ENCODE data around the gene IMPA2. TPM values are rescaled to one million over a fixed set of nuclear protein-coding genes. Genes with fewer than 3 reads are reported as not detected.

IMPA2 gene
- total and polyA plus RNA-seq, 10 of the 15 experiments (the other 5 are each of a cell fraction or from before 2014, with no cell fraction given) = 0.24 to 21.0 (median 11.4) TPM

DNA sequence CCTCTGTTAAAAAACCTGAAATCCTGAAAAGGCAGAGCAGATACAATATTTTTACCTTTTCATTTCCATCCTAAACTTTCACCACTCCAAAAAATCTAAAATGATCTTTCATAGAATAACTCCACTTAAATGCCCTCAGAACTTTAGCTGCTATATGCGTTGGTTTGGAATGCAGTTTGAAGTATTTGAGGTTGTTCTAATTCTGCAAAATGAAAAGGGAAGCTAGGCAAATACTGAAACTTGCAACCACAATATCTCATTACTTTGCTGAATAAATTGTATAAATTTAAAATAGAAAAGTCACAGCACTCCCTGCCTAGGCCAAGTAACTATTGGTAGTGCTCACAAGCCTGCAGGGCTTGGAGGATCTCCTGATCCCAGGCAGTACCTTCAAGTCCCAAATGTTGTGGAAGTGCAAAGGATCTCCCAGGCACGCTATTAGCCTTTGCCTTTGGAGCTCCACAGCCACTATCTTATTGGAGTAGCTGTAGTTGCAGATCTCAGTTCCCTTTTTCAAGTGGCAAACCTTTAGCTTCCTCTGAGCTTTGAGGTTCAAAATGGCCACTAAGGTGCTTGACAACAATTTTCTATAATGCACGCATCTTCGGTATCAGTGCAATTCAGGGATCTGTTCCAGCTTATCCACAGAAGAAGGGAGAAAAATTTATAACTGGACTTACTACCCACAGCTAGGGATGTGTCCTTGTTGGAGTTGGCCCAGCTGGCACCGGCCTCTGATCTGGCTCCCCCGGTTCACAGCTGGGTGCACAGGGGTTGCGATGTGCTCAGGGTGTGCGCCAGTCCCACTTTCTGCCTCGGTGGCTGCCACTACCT is 68.9 kb downstream of the IMPA2 start (continued):
- TF ChIP-seq, protein P1, sequence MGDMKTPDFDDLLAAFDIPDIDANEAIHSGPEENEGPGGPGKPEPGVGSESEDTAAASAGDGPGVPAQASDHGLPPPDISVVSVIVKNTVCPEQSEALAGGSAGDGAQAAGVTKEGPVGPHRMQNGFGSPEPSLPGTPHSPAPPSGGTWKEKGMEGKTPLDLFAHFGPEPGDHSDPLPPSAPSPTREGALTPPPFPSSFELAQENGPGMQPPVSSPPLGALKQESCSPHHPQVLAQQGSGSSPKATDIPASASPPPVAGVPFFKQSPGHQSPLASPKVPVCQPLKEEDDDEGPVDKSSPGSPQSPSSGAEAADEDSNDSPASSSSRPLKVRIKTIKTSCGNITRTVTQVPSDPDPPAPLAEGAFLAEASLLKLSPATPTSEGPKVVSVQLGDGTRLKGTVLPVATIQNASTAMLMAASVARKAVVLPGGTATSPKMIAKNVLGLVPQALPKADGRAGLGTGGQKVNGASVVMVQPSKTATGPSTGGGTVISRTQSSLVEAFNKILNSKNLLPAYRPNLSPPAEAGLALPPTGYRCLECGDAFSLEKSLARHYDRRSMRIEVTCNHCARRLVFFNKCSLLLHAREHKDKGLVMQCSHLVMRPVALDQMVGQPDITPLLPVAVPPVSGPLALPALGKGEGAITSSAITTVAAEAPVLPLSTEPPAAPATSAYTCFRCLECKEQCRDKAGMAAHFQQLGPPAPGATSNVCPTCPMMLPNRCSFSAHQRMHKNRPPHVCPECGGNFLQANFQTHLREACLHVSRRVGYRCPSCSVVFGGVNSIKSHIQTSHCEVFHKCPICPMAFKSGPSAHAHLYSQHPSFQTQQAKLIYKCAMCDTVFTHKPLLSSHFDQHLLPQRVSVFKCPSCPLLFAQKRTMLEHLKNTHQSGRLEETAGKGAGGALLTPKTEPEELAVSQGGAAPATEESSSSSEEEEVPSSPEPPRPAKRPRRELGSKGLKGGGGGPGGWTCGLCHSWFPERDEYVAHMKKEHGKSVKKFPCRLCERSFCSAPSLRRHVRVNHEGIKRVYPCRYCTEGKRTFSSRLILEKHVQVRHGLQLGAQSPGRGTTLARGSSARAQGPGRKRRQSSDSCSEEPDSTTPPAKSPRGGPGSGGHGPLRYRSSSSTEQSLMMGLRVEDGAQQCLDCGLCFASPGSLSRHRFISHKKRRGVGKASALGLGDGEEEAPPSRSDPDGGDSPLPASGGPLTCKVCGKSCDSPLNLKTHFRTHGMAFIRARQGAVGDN (IDR thresholded peaks at IDR 0.05) = 0 out of 2 replicates have a peak, but pooled peaks have one; percentile 17
- TF ChIP-seq RCOR1 (conservative IDR thresholded peaks at IDR 0.05; ENCODE audit: low read depth, low read length) (0 out of 2 replicates have a peak, but pooled peaks have one; percentile 69), MEF2B (IDR thresholded peaks at IDR 0.05; ENCODE audit: partially characterized antibody, poor library complexity, severe bottlenecking) (peak; percentile 70), BCL11A (IDR thresholded peaks at IDR 0.05; ENCODE audit: low read depth, low read length) (peak; percentile 77; the same call in 1 of the 2 replicates), MEF2A (IDR thresholded peaks at IDR 0.05; ENCODE audit: insufficient read depth, low read depth, low read length) (0 out of 2 replicates have a peak, but pooled peaks have one; percentile 7), MTA3 (IDR thresholded peaks at IDR 0.05; ENCODE audit: borderline replicate concordance, low read length) (peak; percentile 45; the same call in 1 of the 2 replicates), SPI1 (IDR thresholded peaks at IDR 0.05; ENCODE audit: borderline replicate concordance, insufficient read depth, low read depth, low read length) (peak; percentile 100), BMI1 (IDR thresholded peaks at IDR 0.05; ENCODE audit: borderline replicate concordance) (0 out of 2 replicates have a peak, but pooled peaks have one; percentile 55), JUNB (IDR thresholded peaks at IDR 0.05) (peak; percentile 33)
- TF ChIP-seq, protein P2, sequence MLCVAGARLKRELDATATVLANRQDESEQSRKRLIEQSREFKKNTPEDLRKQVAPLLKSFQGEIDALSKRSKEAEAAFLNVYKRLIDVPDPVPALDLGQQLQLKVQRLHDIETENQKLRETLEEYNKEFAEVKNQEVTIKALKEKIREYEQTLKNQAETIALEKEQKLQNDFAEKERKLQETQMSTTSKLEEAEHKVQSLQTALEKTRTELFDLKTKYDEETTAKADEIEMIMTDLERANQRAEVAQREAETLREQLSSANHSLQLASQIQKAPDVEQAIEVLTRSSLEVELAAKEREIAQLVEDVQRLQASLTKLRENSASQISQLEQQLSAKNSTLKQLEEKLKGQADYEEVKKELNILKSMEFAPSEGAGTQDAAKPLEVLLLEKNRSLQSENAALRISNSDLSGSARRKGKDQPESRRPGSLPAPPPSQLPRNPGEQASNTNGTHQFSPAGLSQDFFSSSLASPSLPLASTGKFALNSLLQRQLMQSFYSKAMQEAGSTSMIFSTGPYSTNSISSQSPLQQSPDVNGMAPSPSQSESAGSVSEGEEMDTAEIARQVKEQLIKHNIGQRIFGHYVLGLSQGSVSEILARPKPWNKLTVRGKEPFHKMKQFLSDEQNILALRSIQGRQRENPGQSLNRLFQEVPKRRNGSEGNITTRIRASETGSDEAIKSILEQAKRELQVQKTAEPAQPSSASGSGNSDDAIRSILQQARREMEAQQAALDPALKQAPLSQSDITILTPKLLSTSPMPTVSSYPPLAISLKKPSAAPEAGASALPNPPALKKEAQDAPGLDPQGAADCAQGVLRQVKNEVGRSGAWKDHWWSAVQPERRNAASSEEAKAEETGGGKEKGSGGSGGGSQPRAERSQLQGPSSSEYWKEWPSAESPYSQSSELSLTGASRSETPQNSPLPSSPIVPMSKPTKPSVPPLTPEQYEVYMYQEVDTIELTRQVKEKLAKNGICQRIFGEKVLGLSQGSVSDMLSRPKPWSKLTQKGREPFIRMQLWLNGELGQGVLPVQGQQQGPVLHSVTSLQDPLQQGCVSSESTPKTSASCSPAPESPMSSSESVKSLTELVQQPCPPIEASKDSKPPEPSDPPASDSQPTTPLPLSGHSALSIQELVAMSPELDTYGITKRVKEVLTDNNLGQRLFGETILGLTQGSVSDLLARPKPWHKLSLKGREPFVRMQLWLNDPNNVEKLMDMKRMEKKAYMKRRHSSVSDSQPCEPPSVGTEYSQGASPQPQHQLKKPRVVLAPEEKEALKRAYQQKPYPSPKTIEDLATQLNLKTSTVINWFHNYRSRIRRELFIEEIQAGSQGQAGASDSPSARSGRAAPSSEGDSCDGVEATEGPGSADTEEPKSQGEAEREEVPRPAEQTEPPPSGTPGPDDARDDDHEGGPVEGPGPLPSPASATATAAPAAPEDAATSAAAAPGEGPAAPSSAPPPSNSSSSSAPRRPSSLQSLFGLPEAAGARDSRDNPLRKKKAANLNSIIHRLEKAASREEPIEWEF (IDR thresholded peaks at IDR 0.05; ENCODE audit: insufficient replicate concordance, low read depth, low read length) = peak; percentile 44
- TF ChIP-seq, protein P3, sequence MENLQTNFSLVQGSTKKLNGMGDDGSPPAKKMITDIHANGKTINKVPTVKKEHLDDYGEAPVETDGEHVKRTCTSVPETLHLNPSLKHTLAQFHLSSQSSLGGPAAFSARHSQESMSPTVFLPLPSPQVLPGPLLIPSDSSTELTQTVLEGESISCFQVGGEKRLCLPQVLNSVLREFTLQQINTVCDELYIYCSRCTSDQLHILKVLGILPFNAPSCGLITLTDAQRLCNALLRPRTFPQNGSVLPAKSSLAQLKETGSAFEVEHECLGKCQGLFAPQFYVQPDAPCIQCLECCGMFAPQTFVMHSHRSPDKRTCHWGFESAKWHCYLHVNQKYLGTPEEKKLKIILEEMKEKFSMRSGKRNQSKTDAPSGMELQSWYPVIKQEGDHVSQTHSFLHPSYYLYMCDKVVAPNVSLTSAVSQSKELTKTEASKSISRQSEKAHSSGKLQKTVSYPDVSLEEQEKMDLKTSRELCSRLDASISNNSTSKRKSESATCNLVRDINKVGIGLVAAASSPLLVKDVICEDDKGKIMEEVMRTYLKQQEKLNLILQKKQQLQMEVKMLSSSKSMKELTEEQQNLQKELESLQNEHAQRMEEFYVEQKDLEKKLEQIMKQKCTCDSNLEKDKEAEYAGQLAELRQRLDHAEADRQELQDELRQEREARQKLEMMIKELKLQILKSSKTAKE (IDR thresholded peaks at IDR 0.05; ENCODE audit: low read depth, poor library complexity, severe bottlenecking) = peak; percentile 49
- TF ChIP-seq, protein P4, sequence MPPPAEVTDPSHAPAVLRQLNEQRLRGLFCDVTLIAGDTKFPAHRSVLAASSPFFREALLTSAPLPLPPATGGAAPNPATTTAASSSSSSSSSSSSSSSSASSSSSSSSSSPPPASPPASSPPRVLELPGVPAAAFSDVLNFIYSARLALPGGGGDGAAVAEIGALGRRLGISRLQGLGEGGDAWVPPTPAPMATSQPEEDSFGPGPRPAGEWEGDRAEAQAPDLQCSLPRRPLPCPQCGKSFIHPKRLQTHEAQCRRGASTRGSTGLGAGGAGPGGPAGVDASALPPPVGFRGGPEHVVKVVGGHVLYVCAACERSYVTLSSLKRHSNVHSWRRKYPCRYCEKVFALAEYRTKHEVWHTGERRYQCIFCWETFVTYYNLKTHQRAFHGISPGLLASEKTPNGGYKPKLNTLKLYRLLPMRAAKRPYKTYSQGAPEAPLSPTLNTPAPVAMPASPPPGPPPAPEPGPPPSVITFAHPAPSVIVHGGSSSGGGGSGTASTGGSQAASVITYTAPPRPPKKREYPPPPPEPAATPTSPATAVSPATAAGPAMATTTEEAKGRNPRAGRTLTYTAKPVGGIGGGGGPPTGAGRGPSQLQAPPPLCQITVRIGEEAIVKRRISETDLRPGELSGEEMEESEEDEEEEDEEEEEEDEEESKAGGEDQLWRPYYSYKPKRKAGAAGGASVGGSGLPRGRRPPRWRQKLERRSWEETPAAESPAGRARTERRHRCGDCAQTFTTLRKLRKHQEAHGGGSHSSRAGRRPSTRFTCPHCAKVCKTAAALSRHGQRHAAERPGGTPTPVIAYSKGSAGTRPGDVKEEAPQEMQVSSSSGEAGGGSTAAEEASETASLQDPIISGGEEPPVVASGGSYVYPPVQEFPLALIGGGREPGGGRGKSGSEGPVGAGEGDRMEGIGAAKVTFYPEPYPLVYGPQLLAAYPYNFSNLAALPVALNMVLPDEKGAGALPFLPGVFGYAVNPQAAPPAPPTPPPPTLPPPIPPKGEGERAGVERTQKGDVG (CRISPR knock-in tag; IDR thresholded peaks at IDR 0.05) = no peak

Data from GM12878 (cell line).